ENCODE results near the gene KANK3.

DNA sequence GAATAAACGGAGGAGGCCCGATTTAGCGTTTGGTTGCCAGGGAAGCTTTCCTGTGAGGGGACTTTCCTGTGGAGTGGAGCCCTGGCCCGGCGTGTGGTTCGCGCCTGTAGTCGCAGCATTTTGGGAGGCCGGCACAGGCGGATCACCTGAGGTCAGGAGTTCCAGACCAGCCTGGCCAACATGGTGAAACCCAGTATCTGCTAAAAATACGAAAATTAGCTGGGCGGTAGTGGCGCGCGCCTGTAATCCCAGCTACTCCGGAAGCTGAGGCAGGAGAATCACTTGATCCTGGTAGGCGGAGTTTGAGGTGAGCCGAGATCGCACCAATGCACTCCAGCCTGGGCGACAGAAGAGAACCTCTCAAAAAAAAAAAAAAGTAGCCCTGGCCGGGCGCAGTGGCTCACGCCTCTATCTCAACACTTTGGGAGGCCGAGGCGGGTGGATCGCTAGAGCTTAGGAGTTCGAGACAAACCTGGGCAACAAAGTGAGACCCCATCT lies 6.9 kb downstream of the KANK3 start:
- TF ChIP-seq POLR2A (IDR thresholded peaks at IDR 0.05): no peak
- TF ChIP-seq, protein P1, sequence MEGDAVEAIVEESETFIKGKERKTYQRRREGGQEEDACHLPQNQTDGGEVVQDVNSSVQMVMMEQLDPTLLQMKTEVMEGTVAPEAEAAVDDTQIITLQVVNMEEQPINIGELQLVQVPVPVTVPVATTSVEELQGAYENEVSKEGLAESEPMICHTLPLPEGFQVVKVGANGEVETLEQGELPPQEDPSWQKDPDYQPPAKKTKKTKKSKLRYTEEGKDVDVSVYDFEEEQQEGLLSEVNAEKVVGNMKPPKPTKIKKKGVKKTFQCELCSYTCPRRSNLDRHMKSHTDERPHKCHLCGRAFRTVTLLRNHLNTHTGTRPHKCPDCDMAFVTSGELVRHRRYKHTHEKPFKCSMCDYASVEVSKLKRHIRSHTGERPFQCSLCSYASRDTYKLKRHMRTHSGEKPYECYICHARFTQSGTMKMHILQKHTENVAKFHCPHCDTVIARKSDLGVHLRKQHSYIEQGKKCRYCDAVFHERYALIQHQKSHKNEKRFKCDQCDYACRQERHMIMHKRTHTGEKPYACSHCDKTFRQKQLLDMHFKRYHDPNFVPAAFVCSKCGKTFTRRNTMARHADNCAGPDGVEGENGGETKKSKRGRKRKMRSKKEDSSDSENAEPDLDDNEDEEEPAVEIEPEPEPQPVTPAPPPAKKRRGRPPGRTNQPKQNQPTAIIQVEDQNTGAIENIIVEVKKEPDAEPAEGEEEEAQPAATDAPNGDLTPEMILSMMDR (IDR thresholded peaks at IDR 0.05): no peak

Measured in uterus (tissue), 2 donors.